Thyroid gland (tissue), 4 donors: ENCODE results near the gene PRR33.

Experiments
- CTCF ChIP-seq, 6 experiments: fragments of 200-600 bp in 3 of 6; fragments of 450-650 bp in 3 of 6; sonication (generic) in 3 of 6; IDR thresholded peaks; one replicate each; pipeline ENCODE4 v1.5.1; 2016 to 2019; ENCODE audit warnings: antibody characterized with exemption in 6 of 6, mild to moderate bottlenecking in 2 of 6, inconsistent platforms in 1 of 6, moderate library complexity in 1 of 6
- POLR2A ChIP-seq, 2 donors: fragments of 450-650 bp; IDR thresholded peaks; one replicate each; pipeline ENCODE4 v1.6.1; 2017; ENCODE audit warnings: antibody characterized with exemption in 2 of 2, mild to moderate bottlenecking in 2 of 2, moderate library complexity in 1 of 2

GRCh38 chr11:1876361-1877063, 15.2 kb downstream of the PRR33 start:
- TF ChIP-seq POLR2A (IDR thresholded peaks at IDR 0.05) (no peak), CTCF (IDR thresholded peaks at IDR 0.05) (peak in 3 of 6 experiments; percentile 12 to 25 (median 13))
